Thoracic aorta (tissue), 2 donors: ENCODE data around the gene CYTIP. TPM values are rescaled to one million over a fixed set of nuclear protein-coding genes. Genes with fewer than 3 reads are reported as not detected.
"Not testable (repeated sequence)": the region's sequence is repeated elsewhere in the genome, so short reads cannot be mapped to it uniquely, and the experiment has no call there.

Source experiments
- ATAC-seq: fragments of 150-250 bp; one replicate; pipeline ENCODE4 v1.8.0; 2017; ENCODE audit warnings: low read depth; ENCODE audit not compliant: insufficient number of reproducible peaks, low FRiP score
- DNase-seq: peaks from one replicate; pipeline ENCODE4 v3.0.0-alpha.2; 2020; ENCODE audit warnings: low spot score
- H3K27ac ChIP-seq, 2 donors: fragments of 200-600 bp; sonication (generic); 1 replicate in 1 of 2; 2 replicates in 1 of 2; pipeline ENCODE4 v1.5.1; 2016; ENCODE audit warnings: mild to moderate bottlenecking in 2 of 2, moderate library complexity in 2 of 2
- H3K27me3 ChIP-seq: fragments of 200-600 bp; sonication (generic); replicated peaks from 2 replicates; pipeline ENCODE4 v1.6.0; 2016; ENCODE audit warnings: mild to moderate bottlenecking; ENCODE audit not compliant: insufficient read depth
- H3K36me3 ChIP-seq: fragments of 200-600 bp; sonication (generic); one replicate; pipeline ENCODE4 v1.5.1; 2016
- H3K4me1 ChIP-seq, 2 donors: fragments of 200-600 bp; sonication (generic); 1 replicate in 1 of 2; 2 replicates in 1 of 2; pipeline versions ENCODE4 v1.5.1 to v1.6.0; 2016; ENCODE audit warnings: low read depth in 2 of 2, mild to moderate bottlenecking in 1 of 2; ENCODE audit not compliant: control insufficient read depth in 1 of 2
- H3K4me3 ChIP-seq: fragments of 200-600 bp; sonication (generic); 2 replicates; pipeline ENCODE4 v1.5.1; 2016; ENCODE audit warnings: mild to moderate bottlenecking
- H3K9me3 ChIP-seq: fragments of 200-600 bp; sonication (generic); 2 replicates; pipeline ENCODE4 v1.5.1; 2016
- CTCF ChIP-seq: fragments of 200-600 bp; sonication (generic); IDR thresholded peaks from one replicate; pipeline ENCODE4 v1.5.1; 2019; ENCODE audit warnings: antibody characterized with exemption
- total RNA-seq, 2 donors: library from RNA; depleted of rRNA; stranded (reverse); fragments of >200 nt; gene quantifications; one replicate each; pipeline versions ENCODE4 v1.1.0 to v1.2.3, GENCODE V29; 2016

CYTIP gene
- total RNA-seq, 2 donors from 2014 or later: 4.5 to 21.2 TPM

- Histone ChIP-seq H3K9me3 (no peaks in the 10 kb centered on the region), H3K27ac (no peak overlapping the region), H3K36me3 (no peaks in the 10 kb centered on the region), H3K4me1 (no peaks in the 10 kb centered on the region), H3K27me3 (no peaks in the 10 kb centered on the region), H3K4me3 (no peak overlapping the region)
- DNase-seq: no peak
- TF ChIP-seq CTCF: no peak
- no peak for ATAC-seq
Measured at GRCh38 chr2:157411624-157412336, 32.1 kb downstream of the CYTIP start.

- not testable (repeated sequence) for H3K27me3 ChIP-seq, H3K27ac ChIP-seq, H3K9me3 ChIP-seq, H3K36me3 ChIP-seq, ATAC-seq, H3K4me1 ChIP-seq, DNase-seq, H3K4me3 ChIP-seq
Measured at GRCh38 chr2:157405398-157405797, 38.5 kb downstream of the CYTIP start.

- no peak for TF ChIP-seq CTCF
- Histone ChIP-seq H3K36me3 (no peaks in the 10 kb centered on the region), H3K27me3 (no peaks in the 10 kb centered on the region), H3K4me1 (no peaks in the 10 kb centered on the region), H3K9me3 (no peaks in the 10 kb centered on the region), H3K4me3 (no peak overlapping the region), H3K27ac (no peak overlapping the region)
- no peak for ATAC-seq
- no peak for DNase-seq
Measured at GRCh38 chr2:157404363-157404762, 39.5 kb downstream of the CYTIP start.

- not testable (repeated sequence) for ATAC-seq, H3K4me3 ChIP-seq, H3K27me3 ChIP-seq, H3K4me1 ChIP-seq, H3K9me3 ChIP-seq, DNase-seq, H3K36me3 ChIP-seq, H3K27ac ChIP-seq
Measured at GRCh38 chr2:157402801-157403485, 40.9 kb downstream of the CYTIP start.

- Histone ChIP-seq H3K27ac (no peak overlapping the region), H3K4me1 (no peaks in the 10 kb centered on the region), H3K4me3 (no peak overlapping the region), H3K9me3 (no peaks in the 10 kb centered on the region), H3K27me3 (no peaks in the 10 kb centered on the region), H3K36me3 (no peaks in the 10 kb centered on the region)
- no peak for TF ChIP-seq CTCF
- no peak for DNase-seq
- ATAC-seq: no peak
Measured at GRCh38 chr2:157395811-157396210, 48.1 kb downstream of the CYTIP start.

- Histone ChIP-seq H3K4me3 (no peak overlapping the region), H3K27me3 (no peaks in the 10 kb centered on the region), H3K36me3 (no peaks in the 10 kb centered on the region), H3K9me3 (no peaks in the 10 kb centered on the region), H3K4me1 (no peaks in the 10 kb centered on the region), H3K27ac (no peak overlapping the region)
- ATAC-seq: no peak
- TF ChIP-seq CTCF: no peak
- no peak for DNase-seq
Measured at GRCh38 chr2:157394928-157395327, 49.0 kb downstream of the CYTIP start.
